ENCODE results near the gene TPX2.
A peak's percentile ranks its signal among the peaks of the same experiment; 100 is the strongest.

The TPX2 gene

DNA sequence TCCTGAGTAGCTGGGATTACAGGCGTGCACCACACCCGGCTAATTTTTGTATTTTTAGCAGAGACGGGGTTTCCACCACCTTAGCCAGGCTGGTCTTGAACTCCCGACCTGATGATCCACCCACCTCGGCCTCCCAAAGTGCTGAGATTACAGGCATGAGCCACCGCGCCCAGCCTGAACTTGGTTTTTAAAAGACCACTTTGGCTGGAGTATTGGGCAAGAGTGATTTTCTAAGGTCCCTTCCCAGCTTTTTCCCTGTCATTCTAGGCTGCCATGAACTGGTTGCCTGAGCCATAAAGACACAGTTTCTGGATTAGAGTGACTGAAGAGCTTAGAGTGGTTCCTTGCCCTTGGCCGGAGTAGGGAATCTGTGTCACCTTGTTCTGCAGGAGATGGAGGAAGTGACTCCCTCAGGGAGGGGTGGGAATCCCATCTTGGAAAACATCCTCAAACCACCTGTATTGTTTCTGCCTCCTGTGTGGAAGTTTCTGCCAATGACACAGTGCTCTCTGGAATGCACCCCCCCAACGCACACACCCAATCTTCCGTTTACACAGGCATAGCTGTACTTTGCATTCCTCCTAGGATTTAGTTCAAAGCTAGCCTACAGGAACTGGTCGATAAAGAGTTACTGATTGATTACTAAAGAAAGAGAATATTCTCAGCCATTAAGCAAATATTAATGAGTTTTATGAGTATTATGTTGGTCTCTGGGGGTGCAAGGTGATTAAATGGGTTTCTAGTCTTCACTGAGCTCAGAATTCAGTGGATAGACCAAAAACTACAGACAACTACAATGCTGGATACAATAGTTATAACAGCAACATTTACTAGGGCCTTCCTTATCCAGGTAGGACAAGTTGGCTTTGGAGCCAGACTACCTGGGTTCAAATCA lies 34.6 kb upstream of the TPX2 start:
- Histone ChIP-seq H3K79me2 (ENCODE audit: insufficient read depth, low read length) (peaks cover 20% of the 10 kb centered on the region), H3K36me3 (ENCODE audit: insufficient read depth, low read length) (peaks cover 55% of the 10 kb centered on the region), H3K4me3 (ENCODE audit: low read depth, low read length, poor library complexity, severe bottlenecking) (no peak overlapping the region), H3K4me1 (ENCODE audit: insufficient read depth, low read length, severe bottlenecking) (peaks cover 54% of the 10 kb centered on the region), H4K20me1 (ENCODE audit: insufficient read depth, low read length) (no peaks in the 10 kb centered on the region), H2AFZ (ENCODE audit: low read length) (no peak overlapping the region), H3K27ac (ENCODE audit: low read depth, low read length, poor library complexity, severe bottlenecking) (peak overlapping the region; percentile 91), H3K9me3 (ENCODE audit: low read length) (no peaks in the 10 kb centered on the region), H3K9me2 (ENCODE audit: low read depth, low read length) (no peaks in the 10 kb centered on the region), H3K27me3 (ENCODE audit: insufficient read depth, low read length) (no peaks in the 10 kb centered on the region), H3F3A (ENCODE audit: insufficient read depth, low read length) (0 out of 2 replicates have a peak, but pooled peaks cover 3% of the 10 kb centered on the region), H3K4me2 (ENCODE audit: low read length) (no peak overlapping the region), H3K9ac (ENCODE audit: low read length) (no peak overlapping the region)
- no peak for TF ChIP-seq EZH2 (IDR thresholded peaks at IDR 0.05; ENCODE audit: borderline replicate concordance, low read length)
- TF ChIP-seq, protein P1, sequence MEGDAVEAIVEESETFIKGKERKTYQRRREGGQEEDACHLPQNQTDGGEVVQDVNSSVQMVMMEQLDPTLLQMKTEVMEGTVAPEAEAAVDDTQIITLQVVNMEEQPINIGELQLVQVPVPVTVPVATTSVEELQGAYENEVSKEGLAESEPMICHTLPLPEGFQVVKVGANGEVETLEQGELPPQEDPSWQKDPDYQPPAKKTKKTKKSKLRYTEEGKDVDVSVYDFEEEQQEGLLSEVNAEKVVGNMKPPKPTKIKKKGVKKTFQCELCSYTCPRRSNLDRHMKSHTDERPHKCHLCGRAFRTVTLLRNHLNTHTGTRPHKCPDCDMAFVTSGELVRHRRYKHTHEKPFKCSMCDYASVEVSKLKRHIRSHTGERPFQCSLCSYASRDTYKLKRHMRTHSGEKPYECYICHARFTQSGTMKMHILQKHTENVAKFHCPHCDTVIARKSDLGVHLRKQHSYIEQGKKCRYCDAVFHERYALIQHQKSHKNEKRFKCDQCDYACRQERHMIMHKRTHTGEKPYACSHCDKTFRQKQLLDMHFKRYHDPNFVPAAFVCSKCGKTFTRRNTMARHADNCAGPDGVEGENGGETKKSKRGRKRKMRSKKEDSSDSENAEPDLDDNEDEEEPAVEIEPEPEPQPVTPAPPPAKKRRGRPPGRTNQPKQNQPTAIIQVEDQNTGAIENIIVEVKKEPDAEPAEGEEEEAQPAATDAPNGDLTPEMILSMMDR (IDR thresholded peaks at IDR 0.05; ENCODE audit: low read length), result no peak

DNA sequence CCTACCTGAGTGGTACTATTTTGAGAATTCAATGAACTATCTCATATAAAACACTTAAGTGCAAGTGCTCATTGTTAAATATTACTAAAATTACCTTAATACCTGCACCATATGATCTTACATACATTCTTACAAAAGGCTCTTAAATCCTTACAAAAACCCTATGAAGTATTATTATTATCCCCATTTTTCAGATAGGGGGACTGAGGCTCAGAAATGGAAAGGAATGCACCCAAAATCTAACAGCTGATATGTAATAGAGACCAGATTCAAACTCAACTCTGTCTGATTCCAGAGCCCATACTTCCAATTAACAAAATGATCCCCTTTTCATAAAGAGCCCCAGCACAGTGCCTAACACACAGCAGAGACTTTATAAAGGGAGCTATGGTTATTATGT lies 33.9 kb upstream of the TPX2 start:
- H3F3A ChIP-seq (ENCODE audit: insufficient read depth, low read length), result 0 out of 2 replicates have a peak, but pooled peaks cover 3% of the 10 kb centered on the region
- no peaks in the 10 kb centered on the region for H4K20me1 ChIP-seq (ENCODE audit: insufficient read depth, low read length)
- no peak overlapping the region for H3K4me3 ChIP-seq (ENCODE audit: low read depth, low read length, poor library complexity, severe bottlenecking)
- H3K9ac ChIP-seq (ENCODE audit: low read length), result peak overlapping the region; percentile 8; the same call in 1 of the 2 replicates
- H3K9me3 ChIP-seq (ENCODE audit: low read length), result no peaks in the 10 kb centered on the region
- H3K27me3 ChIP-seq (ENCODE audit: insufficient read depth, low read length), result no peaks in the 10 kb centered on the region
- peak overlapping the region; percentile 91 for H3K27ac ChIP-seq (ENCODE audit: low read depth, low read length, poor library complexity, severe bottlenecking)
- H2AFZ ChIP-seq (ENCODE audit: low read length), result no peak overlapping the region
- H3K9me2 ChIP-seq (ENCODE audit: low read depth, low read length), result no peaks in the 10 kb centered on the region
- peak overlapping the region; percentile 27; the same call in 1 of the 2 replicates for H3K4me2 ChIP-seq (ENCODE audit: low read length)
- peaks cover 54% of the 10 kb centered on the region for H3K36me3 ChIP-seq (ENCODE audit: insufficient read depth, low read length)
- TF ChIP-seq, protein P1 (IDR thresholded peaks at IDR 0.05; ENCODE audit: low read length), result no peak
- no peak for TF ChIP-seq EZH2 (IDR thresholded peaks at IDR 0.05; ENCODE audit: borderline replicate concordance, low read length)
- H3K79me2 ChIP-seq (ENCODE audit: insufficient read depth, low read length), result peaks cover 20% of the 10 kb centered on the region
- peaks cover 57% of the 10 kb centered on the region for H3K4me1 ChIP-seq (ENCODE audit: insufficient read depth, low read length, severe bottlenecking)

DNA sequence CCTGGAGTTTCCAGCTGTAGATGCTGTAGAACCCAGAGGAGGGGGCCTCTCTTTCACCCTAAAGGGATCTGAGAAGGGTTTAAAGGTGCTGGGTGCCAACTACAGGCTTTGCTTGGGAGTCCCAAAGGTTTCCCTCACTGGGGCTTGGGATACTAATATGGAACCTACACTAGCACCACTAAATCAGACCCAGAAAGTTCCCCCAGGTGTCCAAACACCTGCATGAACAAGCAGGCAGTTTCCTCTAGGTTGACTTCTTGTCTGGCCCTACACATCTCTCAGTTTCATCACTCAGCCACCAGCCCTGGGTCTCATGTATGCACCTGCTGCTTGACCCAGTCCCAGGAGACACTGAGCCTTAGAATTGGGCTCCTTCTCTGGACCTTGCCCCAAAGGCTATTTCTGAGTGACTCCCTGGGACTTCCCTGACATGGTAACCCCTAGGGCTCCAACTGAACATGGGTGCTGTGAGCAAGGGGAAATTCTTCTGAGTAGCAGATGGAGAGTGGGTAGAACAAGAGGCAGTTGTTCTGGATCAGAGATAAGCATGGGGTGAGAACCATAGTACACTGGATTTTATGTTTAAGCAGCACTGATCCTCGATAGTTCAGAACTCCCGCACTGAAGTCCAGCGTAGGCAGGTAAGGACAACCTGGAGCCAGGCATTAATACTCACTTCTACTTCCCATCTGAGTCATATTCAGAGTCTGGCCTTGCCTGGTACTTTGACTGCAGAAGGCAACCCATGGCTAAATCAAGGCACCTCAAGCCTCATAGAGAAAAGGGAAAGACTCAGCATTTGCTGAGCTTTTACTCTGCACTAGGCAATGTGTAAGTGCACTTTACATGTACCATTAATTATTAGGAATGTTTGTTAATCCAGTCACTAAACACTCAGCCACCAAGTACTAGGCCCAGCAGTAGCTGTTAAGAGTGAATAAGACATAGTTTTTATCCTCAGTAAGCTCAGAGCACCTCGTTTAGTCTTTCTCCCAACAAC lies 33.2 kb upstream of the TPX2 start:
- Histone ChIP-seq H3K4me1 (ENCODE audit: insufficient read depth, low read length, severe bottlenecking) (peaks cover 64% of the 10 kb centered on the region), H3K4me2 (ENCODE audit: low read length) (peak overlapping the region; percentile 31; the same call in 1 of the 2 replicates), H4K20me1 (ENCODE audit: insufficient read depth, low read length) (no peaks in the 10 kb centered on the region)

More for the DNA sequence above, 33.2 kb upstream of the TPX2 start:
- Histone ChIP-seq H3K36me3 (ENCODE audit: insufficient read depth, low read length) (peaks cover 54% of the 10 kb centered on the region), H3K9me3 (ENCODE audit: low read length) (no peaks in the 10 kb centered on the region), H3F3A (ENCODE audit: insufficient read depth, low read length) (0 out of 2 replicates have a peak, but pooled peaks cover 3% of the 10 kb centered on the region), H3K9ac (ENCODE audit: low read length) (peak overlapping the region; percentile 32; the same call in 1 of the 2 replicates), H3K27ac (ENCODE audit: low read depth, low read length, poor library complexity, severe bottlenecking) (peak overlapping the region; percentile 91), H3K79me2 (ENCODE audit: insufficient read depth, low read length) (peaks cover 20% of the 10 kb centered on the region), H2AFZ (ENCODE audit: low read length) (no peak overlapping the region), H3K27me3 (ENCODE audit: insufficient read depth, low read length) (no peaks in the 10 kb centered on the region), H3K9me2 (ENCODE audit: low read depth, low read length) (no peaks in the 10 kb centered on the region), H3K4me3 (ENCODE audit: low read depth, low read length, poor library complexity, severe bottlenecking) (no peak overlapping the region)
- TF ChIP-seq, protein P1 (IDR thresholded peaks at IDR 0.05; ENCODE audit: low read length), result no peak
- no peak for TF ChIP-seq EZH2 (IDR thresholded peaks at IDR 0.05; ENCODE audit: borderline replicate concordance, low read length)
